Stimulated activated CD4-positive, alpha-beta T cell treated with anti-CD3 and anti-CD28 coated beads, Interleukin-15, amount 100 ng/mL, for 48 hours (primary cell): ENCODE measurements around the gene PRPF19.
"Not testable (repeated sequence)": the region's sequence is repeated elsewhere in the genome, so short reads cannot be mapped to it uniquely, and the experiment has no call there.

Experiments used
- DNase-seq, 2 donors: peaks; one replicate each; pipeline ENCODE4 v3.0.0-alpha.2; 2020; ENCODE audit warnings: low read depth in 2 of 2

The PRPF19 gene

GRCh38 chr11:60923800-60924109 lies 17.4 kb upstream of the PRPF19 start:
- DNase-seq = no peak

- no peak for DNase-seq
Measured at GRCh38 chr11:60923326-60923725, 16.9 kb upstream of the PRPF19 start.

- no peak for DNase-seq
Measured at GRCh38 chr11:60922906-60923305, 16.5 kb upstream of the PRPF19 start.

- DNase-seq = no peak
Measured at GRCh38 chr11:60921777-60922335, 15.5 kb upstream of the PRPF19 start.

GRCh38 chr11:60921259-60921658 lies 14.9 kb upstream of the PRPF19 start:
- no peak for DNase-seq

- no peak for DNase-seq
Measured at GRCh38 chr11:60919956-60920355, 13.6 kb upstream of the PRPF19 start.

- no peak for DNase-seq
Measured at GRCh38 chr11:60919320-60919719, 12.9 kb upstream of the PRPF19 start.

GRCh38 chr11:60918939-60919265 lies 12.5 kb upstream of the PRPF19 start:
- DNase-seq = no peak

- no peak for DNase-seq
Measured at GRCh38 chr11:60918251-60918938, 12.0 kb upstream of the PRPF19 start.

- DNase-seq = no peak
Measured at GRCh38 chr11:60917267-60917666, 10.9 kb upstream of the PRPF19 start.

GRCh38 chr11:60916669-60917206 lies 10.4 kb upstream of the PRPF19 start:
- no peak for DNase-seq

- DNase-seq = peak; percentile 45 to 56
Measured at GRCh38 chr11:60915248-60915914, 9.0 kb upstream of the PRPF19 start.

- DNase-seq = no peak
Measured at GRCh38 chr11:60914633-60915247, 8.4 kb upstream of the PRPF19 start.

GRCh38 chr11:60913793-60914632 lies 7.6 kb upstream of the PRPF19 start, which contains the start of gene TMEM109:
Gene TMEM109 (plus strand): TSS chr11:60914158. CDS start chr11:60919694, 5,536 bp downstream.
- peak; percentile 79 to 82 for DNase-seq

- DNase-seq = no peak
Measured at GRCh38 chr11:60912851-60913528, 6.6 kb upstream of the PRPF19 start.

- no peak for DNase-seq
Measured at GRCh38 chr11:60912223-60912850, 6.0 kb upstream of the PRPF19 start.

- DNase-seq = no peak
Measured at GRCh38 chr11:60910711-60911380, 4.5 kb upstream of the PRPF19 start.

GRCh38 chr11:60910281-60910687 lies 3.9 kb upstream of the PRPF19 start:
- DNase-seq = no peak

- not testable (repeated sequence) for DNase-seq
Measured at GRCh38 chr11:60909680-60910280, 3.4 kb upstream of the PRPF19 start.

- DNase-seq = no peak
Measured at GRCh38 chr11:60908803-60909202, 2.4 kb upstream of the PRPF19 start.
